ENCODE measurements around the gene SLC6A8.
"Not testable (repeated sequence)": the region's sequence is repeated elsewhere in the genome, so short reads cannot be mapped to it uniquely, and the experiment has no call there.

Gene SLC6A8

DNA sequence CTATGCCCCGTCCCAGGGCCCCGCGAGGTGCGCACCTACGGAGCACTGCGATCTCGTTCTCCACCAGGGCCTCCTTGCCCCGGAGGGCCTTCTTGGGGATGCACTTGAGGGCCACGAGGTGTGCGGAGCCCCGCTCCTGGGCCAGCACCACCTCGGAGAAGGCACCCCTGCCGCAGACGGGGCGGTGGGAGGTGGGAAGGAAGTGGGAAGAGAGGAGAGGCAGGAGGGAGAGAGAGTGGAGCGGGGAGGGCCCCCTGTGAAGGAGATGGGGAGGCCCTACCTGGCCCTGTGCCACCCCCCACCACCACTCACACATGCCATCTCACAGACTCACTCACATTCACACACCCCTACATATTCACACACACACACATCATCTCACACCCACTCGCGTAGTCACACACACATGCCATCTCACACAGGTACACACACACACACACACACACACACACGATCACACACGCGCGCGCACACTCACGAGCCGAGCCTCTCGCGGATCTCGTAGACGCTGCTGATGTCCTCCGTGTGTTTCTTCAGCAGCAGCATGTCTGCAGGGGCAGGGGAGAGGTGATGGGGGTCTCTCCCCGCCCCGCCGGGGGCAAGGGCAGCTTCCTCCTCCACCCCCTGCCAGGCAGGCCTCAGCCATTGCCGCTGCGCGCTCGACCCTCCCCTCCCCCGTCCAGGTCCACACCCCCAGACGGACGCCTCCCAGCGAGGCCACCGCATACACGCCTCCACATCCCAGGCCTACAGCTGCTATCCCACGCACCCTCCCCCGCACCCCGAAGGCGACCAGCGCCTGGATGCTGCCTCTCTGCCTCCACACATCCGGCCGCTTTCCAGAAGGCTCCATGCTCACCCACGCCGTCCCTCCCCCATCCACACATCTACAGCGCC is 14.9 kb upstream of the SLC6A8 start:
- no peak for DNase-seq

DNA sequence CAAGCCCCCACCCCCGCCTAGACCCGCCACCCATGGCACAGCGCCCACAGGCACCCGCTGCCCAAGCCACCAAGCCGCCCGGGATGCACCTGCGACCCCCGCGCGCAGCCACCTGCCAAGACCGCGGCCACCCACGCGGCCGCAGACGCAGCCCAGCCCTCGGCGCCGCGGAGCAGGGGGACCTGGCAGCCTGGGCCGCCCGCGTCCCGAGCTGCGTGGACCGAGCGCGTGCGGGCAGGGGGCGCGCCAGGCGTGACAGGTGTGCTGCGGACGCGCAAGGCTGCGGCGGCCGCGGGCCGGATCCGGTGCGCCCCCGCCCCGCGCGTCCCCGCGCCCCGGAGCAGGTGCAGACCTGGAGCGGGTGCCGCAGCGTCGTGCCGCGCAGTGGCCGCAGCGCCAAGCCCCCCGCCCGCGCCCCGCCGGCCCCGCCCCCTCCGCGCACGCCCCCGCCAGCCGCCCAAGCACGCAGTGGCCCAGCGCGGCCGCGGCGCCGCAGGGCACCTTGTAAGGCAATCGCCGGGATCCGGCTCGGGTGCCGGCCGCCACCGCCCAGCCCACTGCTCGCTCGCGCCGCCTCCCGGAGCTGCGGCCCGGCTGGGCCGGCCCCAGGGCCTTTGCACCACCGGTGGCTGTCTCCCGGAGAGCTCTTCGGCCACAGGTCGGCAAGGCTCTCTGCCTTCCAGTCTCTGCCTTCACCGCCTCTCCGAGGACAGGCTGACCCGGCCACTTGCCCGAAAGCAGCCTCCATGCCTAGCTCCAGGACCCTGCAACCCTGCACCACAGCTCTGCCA is 14.1 kb upstream of the SLC6A8 start, which contains the start of gene PNCK:
TSS of gene PNCK (minus strand) at position 386 of the 791 bp plus-strand sequence. CDS start 737 bp downstream, outside the sequence.
- DNase-seq: no peak

DNA sequence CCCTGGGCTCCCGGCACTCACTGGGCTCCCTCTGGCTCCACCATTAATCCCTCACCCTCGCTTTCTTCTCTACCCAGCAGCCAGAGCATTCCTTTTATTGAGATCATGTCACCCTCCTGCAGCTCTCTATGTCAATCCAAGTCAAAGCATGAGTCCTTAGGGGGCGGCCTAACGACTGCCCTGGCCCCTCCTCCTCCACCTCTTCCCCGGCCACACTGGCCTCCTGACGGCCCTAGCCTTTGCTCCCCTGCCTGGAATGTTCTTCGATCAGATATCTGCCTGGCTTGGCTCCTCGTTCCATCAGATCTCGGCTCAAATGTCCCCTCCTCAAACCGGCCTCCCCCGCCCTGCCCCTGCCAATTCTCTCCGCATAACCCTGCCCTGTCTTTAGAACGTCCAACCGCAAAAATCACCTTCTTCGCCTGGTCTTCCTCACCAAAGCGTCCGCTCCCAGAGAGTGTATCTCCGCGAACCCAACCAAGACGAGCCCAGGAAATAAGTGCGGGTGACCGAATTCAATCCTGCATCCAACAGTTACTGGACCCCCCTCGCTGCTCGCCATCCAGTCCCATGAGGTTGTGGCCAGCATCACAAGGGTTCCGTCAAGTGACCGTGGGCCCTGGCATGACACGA is 13.4 kb upstream of the SLC6A8 start:
- DNase-seq: no peak

DNA sequence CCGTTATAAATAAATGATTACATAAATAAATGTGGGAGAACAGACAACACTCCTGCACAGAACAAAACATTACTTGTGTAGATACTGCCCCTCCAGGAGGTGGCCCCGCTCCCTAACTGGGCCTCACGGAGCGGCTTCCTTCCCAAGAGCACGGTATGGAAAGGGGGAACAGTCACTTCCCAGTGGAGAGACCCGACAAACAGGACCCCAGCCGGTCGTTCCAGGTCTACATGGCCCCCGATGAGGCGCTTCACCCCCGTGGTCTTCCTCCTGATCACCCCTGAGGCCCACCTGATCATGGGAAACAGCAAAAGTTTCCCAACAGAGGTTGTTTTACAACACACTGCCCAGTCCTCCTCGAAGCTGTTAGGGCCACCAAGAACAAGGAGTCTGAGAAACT is 6.6 kb upstream of the SLC6A8 start:
- no peak for DNase-seq

DNA sequence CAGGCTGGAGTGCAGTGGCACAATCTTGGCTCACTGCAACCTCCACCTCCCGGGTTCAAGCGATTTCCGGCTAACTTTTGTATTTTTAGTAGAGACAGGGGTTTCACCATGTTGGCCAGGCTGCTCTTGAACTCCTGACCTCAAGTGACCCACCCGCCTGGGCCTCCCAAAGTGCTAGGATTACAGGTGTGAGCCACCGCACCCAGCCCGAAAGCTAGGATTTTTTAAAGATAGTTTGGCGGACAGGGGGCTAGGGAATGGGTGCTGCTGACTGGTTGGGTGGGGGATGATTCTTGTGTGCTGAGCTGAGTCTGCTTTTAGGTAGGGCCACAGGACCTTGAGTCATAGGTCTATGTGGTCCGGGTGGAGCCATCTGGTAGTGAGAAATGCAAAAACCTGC is 4.2 kb upstream of the SLC6A8 start:
- not testable (repeated sequence) for DNase-seq

DNA sequence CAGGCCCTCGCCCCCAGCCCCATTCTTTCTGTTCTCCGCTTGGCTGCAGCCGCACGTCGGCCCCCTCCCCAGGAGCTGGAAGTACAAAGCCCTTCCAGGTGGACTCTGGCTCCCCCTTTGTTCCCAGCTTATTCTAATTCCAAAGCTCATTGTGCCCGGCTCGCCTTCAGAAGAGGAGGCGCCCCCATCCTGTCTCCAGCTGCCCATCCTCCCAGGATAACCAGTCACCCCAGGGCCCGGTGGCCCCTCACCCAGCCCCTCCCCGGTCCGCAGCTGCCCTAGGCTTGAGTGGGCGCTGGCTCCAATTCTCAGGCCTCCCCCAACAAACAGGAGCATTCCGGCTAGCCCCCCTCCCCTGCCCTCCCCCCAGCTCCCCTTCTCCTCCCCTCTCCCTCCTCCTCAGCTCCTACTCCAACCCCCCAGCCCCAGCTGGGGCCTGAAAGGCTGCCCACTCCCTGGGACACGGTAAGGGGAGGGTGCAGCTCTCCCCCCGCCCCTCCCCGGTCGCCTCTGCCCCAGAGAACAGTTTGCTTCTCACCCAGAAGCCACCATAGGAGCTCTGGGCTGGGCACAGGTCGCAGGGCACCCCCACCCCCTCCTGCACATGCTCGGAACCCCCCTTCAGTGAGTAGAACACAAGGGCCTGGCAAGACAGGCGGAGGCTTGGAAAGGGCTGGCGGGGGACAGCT is 3.1 kb upstream of the SLC6A8 start:
- no peak for DNase-seq

DNA sequence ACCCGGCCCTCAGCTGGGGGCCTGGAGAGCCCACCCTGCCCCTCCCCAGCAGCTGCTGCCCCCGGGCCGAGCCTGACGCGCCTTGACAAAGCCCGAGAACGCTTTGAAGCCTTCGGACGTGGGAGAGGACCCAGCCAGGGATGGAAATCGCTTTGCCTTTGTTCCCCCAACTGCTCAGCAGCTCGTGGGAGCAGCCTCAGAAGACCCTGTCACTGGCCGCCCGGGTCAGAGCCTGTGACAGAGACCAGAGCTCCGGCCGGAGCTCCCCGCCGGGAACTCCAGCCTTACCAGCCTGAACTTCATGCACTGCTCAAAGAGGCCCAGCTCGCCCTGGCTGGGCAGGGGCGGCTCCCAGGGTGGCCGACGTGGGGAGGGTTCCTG is 2.6 kb upstream of the SLC6A8 start:
- no peak for DNase-seq

DNA sequence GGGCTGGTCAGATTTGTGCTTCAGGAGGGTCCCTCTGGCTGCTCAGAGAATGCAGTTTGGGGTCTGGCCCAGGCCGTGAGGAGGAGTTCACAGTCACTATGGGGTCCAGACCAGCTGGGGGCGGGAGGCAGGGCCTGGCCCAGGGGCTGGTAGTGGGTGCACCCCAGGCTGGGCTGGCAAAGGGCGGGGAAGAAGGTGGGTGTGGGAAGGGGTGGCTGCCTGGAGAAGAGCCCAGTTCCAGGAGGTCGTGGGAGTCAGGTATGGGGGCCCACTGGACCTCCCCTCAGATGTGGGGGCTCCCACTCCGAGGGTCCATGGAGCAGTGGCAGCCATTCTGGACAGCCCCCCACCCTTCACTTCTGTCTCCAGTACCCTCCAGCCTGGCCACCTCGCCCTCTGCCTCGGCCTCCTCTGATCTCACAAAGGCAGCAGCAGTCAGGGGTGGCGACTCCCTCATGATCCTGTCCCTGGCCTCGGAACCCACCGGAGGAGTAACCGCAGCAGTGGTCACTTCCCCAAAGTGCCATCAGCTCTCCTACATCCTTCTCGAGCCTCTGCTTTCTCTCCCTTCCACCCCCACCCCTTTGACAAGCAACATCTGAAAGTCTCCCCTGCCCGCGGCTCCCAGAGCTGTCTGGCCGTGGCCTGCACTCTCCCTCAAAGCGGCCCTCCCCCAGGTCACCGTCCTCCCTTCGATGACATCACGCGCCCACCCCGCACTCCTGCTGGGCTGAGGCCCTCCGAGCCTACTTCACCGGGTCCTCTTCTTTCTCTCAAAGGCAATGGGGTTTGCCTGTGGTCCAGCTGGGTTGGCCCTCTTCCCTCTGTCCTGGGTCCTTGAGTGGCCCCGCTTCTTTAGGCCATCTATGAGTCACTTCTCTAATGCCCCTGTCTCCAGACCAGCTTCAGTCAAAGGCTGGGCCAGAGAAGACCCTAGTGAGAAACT is 1.7 kb upstream of the SLC6A8 start:
- DNase-seq: no peak

DNA sequence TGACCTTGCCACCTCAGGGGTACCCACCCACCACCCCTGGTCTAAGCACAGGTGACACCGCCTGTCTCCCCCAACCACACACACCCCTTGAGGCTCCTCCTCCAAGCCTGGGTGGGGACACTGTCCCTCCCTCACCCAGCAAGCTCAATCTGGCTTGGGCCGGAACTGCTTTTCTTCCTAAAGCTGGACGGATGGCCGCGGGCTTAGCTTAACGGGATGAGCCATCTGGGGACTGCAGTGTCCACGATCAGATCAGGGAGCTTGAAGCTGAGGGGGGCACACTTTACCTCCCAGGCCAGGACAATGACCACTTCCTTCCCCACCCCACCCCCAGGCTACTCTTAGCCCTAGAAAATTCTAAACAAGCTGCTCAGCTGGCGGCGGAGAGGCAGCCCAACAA is 1.0 kb upstream of the SLC6A8 start:
- no peak for DNase-seq

DNA sequence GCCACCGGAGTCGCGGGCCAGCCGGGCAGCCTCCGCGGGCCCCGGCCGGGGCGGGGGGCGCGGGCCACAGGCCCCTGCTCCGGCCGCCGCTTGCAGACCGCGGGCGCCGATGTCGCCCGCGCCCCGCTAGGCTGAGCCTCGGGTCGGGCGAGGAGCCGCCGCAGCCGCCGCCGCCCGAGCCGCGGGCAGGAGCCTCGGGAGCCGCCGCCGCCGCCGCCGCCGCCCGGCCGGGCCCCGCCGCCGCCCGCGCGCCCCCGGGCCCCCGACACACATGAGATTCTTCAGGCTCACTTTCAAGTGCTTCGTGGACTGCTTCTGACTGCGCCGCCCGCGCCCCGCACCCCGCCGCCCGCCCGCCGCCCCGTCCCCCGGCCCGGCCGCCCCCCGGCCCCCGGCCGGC is 345 bp downstream of the SLC6A8 start:
- no peak for DNase-seq

DNA sequence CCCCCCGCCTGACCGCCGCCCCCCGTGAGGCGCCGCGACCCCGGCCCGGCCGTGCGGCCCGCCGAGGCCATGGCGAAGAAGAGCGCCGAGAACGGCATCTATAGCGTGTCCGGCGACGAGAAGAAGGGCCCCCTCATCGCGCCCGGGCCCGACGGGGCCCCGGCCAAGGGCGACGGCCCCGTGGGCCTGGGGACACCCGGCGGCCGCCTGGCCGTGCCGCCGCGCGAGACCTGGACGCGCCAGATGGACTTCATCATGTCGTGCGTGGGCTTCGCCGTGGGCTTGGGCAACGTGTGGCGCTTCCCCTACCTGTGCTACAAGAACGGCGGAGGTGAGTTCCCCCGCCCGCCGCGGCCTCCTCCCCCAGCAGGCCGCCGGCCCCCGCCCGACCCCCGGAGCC is 780 bp downstream of the SLC6A8 start:
- no peak for DNase-seq

DNA sequence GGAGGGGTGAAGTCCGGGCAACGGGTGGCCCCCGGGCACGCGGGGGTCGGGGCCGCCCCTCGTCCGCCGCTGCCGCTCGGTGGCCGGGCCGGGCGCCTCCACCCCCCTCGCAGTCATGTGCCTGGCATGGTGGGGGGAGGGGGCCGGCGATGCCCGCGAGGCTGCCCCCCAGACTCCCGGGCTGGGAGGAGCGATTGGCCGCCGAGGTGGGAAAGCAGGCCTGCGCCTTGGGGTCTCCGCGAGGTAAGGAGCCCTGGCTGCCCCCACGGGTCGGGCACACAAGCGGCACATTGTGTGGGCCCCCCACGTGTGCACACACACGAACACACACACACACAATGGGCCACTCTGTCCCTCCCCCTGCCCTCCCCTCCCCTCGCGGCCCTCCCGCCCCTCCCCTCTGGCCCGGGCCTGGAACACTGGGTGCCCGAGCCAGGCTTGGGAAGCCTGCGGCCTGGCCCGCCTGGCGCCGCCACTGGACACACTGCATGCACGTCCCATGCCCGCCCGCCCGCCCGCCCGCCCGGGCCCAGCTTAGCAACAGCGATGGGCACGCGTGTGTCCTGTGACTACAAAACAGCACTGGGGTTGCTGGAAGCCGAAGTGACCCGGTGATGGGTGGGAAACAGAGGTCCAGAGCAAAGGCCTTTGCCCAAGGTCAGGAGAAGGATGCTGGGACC is 1.3 kb downstream of the SLC6A8 start:
- no peak for DNase-seq

DNA sequence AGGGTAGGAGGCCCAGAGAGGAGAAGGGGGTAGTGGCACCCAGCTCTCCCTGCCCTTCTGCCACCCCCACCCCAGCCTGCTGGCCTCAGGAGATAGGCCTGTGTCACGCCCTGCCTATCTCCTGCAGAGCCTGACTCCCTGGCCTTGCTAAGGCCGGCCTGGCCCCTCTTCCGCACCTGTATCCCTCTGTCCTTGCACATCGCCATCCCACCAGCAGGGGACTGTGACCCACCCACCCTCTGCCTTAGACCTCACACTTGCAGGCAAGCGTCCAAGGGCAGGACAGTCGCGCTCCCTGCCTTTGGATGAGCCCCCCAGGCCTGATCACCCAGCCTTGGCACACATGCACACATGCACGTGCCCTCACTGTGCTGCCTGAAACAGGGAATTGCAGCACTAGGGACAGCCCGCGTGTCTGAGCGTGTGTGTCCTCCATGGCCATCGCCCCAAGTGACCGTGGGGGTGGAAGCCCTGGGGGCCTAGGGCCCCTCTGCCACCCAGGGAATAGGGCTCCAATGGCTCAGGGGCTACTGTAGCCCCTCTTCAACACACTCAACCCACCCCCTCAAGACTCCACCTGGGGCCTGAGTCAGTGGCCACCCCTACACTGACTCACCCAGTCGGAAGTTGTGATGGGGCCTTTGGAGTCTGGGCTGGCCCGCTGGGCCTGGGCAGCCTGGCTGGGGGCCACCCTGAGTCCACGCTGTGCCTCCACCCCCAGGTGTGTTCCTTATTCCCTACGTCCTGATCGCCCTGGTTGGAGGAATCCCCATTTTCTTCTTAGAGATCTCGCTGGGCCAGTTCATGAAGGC is 2.1 kb downstream of the SLC6A8 start:
- no peak for DNase-seq

DNA sequence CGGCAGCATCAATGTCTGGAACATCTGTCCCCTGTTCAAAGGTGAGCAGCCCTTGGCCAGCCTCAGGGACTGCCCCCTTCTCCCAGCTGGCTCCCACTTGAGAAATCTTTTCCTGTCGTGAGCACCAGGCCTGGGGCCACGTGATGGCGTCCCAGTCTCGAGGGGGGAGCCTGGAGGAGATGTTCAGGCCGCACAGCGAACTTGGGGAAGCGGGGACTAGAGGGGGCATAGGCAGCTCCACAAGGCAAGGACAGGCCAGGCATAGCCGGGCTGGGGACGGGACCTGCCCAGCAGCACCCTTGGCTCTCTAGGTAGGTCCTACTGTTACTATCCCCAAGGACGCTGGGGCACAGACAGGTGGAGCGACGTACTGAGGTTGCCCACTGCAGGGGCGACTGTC is 2.7 kb downstream of the SLC6A8 start:
- no peak for DNase-seq

DNA sequence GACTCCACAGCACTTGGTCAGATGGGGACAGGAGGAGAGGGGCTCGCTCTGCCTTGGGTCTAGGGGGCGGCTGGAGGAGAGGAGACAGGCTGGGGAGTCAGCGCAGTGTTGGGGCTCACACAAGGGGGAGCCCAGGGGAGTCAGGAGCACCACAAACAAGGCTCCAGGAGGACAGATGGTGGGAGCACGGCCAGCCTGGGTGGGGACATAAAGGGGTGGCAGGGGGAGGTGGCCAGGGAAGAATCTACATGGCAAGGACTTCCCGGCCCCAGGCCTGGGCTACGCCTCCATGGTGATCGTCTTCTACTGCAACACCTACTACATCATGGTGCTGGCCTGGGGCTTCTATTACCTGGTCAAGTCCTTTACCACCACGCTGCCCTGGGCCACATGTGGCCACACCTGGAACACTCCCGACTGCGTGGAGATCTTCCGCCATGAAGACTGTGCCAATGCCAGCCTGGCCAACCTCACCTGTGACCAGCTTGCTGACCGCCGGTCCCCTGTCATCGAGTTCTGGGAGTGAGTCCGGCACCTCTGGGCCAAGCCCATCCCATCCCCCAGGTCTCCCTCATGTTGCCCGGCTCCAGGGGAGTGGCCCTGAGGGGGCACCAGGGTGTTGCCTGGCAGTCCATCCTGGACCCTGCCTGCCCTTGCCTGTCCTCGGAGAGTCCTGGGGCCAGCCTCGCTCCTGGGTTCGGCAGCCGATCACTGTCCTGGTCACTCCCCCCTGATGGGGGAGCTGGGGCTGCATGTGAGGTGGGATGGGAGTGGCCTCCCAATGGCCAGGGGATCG is 3.5 kb downstream of the SLC6A8 start:
- DNase-seq: not testable (repeated sequence)

DNA sequence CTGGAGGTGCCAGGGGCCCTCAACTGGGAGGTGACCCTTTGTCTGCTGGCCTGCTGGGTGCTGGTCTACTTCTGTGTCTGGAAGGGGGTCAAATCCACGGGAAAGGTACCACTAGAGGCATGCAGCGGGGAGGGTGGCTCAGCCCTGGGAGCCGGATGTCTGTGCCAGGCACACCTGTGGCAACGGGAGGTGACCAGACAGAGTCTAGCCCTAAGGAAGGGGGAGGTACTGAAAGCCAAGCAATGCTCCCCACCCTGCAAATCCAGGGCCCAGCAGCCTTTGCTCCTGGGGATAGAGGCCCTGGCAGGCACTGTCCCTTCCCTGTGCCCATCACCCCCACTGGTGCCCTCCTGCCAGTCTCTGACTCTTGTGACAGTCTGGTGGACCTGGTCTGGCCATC is 4.3 kb downstream of the SLC6A8 start:
- DNase-seq: no peak

DNA sequence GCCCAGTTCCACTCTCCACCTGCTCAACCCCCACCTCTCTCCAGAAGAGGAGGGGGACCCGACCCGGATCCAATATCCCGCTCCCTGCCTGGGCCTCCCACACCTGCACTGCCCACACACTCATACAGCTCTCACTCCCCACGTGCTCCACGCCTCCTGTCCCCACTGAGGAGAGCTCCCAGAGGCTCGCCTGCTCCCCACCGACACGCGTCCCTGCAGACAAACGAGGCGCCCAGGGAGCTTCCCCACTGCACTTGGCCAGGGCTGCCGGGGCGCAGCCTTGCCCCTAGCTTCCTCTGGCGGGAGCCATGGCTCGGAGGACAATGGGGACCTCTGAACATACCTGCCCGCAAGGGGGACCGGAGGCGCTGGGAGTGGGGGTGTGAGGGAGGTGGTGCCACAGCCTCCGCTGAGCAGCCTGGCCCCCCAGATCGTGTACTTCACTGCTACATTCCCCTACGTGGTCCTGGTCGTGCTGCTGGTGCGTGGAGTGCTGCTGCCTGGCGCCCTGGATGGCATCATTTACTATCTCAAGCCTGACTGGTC is 5.0 kb downstream of the SLC6A8 start:
- no peak for DNase-seq

DNA sequence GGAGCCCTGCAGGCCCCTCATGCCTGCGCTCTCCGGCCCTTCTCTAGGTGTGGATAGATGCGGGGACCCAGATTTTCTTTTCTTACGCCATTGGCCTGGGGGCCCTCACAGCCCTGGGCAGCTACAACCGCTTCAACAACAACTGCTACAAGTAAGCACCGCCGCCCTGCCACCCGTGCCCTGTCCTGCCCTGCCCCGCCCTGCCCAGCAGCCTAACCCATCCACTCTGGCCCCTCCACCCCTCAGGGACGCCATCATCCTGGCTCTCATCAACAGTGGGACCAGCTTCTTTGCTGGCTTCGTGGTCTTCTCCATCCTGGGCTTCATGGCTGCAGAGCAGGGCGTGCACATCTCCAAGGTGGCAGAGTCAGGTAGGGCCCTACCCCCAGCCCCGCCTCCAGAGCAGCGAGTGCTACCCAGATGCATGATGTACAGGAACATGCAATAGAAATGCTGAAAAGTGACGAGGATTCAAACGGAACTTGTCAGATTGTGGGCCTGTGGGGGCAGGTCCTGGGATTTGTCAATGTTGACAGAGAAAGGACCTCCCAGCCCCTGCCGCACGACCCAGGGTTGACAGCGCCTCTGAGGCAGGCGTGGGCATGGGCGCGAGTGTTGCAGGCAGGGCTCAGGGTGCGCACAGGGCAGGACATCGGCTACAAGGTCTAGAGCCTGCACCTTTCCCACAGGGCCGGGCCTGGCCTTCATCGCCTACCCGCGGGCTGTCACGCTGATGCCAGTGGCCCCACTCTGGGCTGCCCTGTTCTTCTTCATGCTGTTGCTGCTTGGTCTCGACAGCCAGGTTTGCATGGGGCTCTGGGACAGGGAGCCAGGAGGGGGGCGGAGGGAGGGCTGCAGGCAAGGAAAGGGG is 5.7 kb downstream of the SLC6A8 start:
- DNase-seq: no peak
